HG03571 (cell line): ENCODE measurements around the gene MBD3L2B.
"Not testable (repeated sequence)": the region's sequence is repeated elsewhere in the genome, so short reads cannot be mapped to it uniquely, and the experiment has no call there.

Experiments used
- ATAC-seq: cut with Tn5 transposase; IDR thresholded peaks from one replicate; pipeline ENCODE4 v1.9.1; 2021; ENCODE audit not compliant: unreplicated experiment

MBD3L2B gene

DNA sequence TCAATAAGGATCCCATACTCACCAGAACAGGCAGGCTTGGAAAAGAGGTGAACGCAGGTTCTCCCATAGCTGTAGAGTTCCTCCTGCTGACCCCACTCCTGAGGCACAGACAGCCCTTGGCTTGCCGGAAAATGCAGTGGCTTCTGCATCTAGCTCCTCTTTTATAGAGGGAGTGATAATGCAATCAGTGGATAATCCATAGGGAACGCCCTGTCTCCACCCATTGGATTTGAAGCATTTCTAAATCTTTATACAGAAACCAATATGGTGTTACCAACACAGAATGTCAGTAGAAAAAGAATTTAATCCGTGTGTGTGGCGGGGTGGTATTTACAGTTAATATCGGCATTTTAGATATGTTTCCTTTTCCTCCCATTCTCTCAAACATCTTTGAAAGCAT is at the start of gene MBD3L2B:
Gene MBD3L2B (minus strand): TSS at position 101 of the 400 bp plus-strand sequence. CDS start 34 bp downstream, at position 67.
- not testable (repeated sequence) for ATAC-seq

DNA sequence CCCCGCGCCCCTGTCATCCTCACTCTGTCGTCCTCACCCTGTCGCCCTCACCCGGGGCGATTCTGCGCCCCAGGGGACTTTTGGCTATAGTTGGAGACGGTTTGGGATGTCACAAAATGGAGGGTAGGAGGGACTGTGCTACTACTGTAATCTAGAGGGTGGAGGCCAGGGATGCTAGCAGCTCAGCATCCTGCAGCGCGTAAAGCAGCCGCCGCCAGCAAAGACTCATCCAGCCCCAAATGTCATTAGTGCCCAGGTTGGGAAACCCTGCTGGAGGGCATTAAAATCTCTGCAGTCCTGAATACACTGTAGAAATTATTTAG is 48.6 kb upstream of the MBD3L2B start:
- no peak for ATAC-seq

DNA sequence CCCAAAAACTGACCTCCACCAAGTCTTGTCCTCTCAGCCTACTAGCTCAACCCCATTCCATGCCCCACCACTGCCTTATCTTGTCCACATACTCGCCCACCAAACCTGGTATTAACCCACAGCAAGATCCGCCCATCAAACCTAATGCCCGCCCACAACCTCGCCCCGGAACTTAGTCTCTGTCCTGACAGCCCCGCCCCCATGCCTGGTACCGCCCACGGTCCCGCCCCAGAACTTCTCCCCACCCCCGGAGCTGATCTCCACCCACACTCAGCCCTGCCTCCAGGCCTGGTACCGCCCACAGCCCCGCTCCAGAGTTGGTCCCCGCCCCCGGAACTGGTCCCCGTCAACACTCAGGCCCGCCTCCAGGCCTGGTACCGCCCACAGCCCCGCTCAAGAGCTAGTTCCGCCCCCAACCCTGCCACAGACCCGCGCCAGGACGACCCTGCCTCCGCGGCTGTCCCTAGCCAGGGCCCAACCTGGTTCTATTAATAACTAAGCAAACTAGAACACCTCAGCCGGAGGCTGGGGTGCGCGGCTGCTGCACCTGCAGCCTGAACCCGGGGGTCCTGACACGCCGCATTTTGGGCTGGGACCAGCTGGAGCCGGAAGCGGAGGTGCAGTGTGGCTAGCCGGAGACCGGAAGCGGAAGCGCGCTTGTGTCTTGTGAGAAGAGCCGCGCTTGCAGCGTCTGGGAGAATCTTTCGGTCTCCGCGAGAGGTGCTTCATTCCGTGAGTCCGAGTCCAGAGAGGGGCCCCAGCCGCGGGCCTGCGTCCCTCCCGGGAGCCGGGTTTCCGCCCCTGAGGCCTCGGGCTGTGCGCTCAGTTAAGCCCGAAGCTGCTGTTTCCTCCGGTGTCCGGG is 48.0 kb upstream of the MBD3L2B start, which contains the start of gene ZNF557:
Gene ZNF557 (plus strand): TSS at position 662 of the 862 bp plus-strand sequence. CDS start 5,372 bp downstream, outside the sequence.
- ATAC-seq: peak; percentile 86

- ATAC-seq: no peak
Observed at GRCh38 chr19:7068599-7068998, 47.4 kb upstream of the MBD3L2B start.

DNA sequence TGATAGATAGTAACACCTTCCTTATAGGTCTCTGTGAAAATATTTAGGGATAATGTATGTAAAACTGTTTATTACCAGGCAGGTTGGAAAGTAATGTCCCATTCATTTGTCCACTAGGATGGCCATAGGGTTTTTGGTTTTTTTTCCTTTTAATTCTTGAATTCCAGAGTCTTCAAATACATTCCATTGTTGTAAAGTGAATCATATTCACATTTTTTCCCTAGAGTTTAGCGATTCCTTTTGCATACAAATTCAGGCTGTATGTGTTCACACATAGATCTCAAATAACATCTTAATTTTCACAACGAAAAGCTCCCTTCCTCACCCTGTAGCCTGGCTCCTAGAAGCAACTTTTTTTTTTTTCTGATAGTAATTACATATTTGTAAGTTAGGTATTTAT is 46.5 kb upstream of the MBD3L2B start:
- ATAC-seq: no peak

DNA sequence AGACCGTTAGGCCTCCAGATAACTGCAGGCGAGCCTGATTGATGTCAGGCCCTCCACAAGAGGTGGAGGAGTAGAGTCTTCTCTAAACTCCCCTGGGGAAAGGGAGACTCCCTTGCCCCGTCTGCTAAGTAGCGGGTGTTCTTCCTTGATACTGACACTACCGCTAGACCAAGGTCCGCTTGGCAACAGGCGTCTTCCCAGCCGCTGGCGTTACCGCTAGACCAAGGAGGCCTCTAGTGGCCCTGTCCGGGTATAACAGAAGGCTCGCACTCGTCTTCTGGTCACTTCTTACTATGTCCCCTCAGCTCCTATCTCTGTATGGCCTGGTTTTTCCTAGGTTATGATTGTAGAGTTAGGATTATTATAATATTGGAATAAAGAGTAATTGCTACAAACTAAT is 45.9 kb upstream of the MBD3L2B start:
- not testable (repeated sequence) for ATAC-seq

DNA sequence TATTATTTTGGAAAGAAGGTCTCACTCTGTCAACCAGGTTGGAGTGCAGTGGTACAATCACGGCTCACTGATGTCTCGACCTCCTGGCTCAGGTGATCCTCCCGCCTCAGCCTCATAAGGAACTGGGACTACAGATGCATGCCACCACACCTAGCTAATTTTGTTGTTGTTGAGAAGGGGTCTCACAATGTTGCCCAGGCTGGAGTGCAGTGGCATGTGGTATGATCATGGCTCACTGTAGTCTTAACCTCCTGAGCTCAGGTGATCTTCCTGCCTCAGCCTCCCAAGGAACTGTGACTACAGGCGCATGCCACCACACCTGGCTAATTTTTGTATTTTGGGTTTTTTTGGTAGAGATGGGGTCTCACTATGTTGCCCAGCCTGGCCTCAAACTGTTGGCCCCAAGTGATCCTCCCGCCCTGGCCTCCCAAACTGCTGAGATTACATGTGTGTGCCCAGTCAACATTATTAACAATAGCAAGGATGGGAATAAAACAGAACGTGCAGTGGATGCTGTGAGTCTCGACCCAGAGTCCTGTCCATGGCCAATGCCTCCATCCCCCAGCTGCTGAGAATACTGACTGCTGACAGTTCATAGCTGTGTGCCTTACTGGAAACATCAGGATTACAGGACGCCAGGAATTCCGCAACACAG is 42.7 kb upstream of the MBD3L2B start:
- ATAC-seq: no peak

GRCh38 chr19:7063339-7063738 is 42.1 kb upstream of the MBD3L2B start:
- no peak for ATAC-seq

GRCh38 chr19:7059977-7060376 is 38.7 kb upstream of the MBD3L2B start:
- not testable (repeated sequence) for ATAC-seq

- ATAC-seq: not testable (repeated sequence)
Observed at GRCh38 chr19:7058576-7058975, 37.3 kb upstream of the MBD3L2B start, which contains the start of gene MBD3L3. MBD3L3 (minus strand) TSS chr19:7058676; CDS start chr19:7058605, 71 bp downstream.

DNA sequence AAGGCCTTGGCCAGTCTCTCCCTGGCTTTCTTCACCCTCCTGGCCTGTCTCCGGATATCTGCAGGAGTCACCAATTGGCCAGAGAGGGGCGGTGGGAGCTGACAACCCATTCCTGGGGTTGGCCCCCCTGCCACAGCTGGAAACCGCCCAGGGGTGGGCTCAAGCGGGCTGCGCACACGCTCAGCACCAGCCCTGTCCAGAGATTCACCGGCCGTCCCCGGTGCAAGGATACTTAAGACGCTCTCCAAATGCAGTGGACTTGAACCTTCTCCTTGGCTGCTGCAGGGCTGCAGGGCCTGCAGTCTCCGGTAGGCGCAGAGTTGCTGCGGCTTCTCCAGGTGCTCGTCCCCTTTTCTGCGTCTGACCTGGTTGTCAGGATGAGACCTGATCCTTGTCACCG is 35.1 kb upstream of the MBD3L2B start:
- ATAC-seq: not testable (repeated sequence)

GRCh38 chr19:7055679-7056078 is 34.4 kb upstream of the MBD3L2B start:
- not testable (repeated sequence) for ATAC-seq

GRCh38 chr19:7054635-7055368 is 33.6 kb upstream of the MBD3L2B start:
- ATAC-seq: not testable (repeated sequence)

DNA sequence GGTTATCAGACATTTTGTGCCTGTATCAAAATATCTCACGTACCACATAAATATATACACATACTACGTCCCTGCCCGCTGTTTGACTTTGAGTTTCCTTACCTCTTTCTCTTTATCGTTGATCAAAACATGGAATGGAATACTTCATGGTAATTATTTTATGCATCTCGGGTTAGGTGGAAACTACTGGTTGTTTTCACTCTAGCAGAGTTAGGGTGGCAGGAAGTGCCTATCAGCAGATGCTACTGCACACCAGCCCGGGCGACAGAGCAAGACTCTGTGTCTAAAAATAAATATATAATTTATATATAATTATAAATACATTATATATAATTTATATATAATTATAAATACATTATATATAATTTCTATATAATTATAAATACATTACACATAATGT is 31.7 kb upstream of the MBD3L2B start:
- ATAC-seq: not testable (repeated sequence)

GRCh38 chr19:7051421-7051820 is 30.2 kb upstream of the MBD3L2B start:
- ATAC-seq: not testable (repeated sequence)

GRCh38 chr19:7049021-7049420 is 27.8 kb upstream of the MBD3L2B start, which contains the start of gene MBD3L2:
MBD3L2 (plus strand) TSS chr19:7049321; CDS start chr19:7049374, 53 bp downstream.
- not testable (repeated sequence) for ATAC-seq

GRCh38 chr19:7041563-7041962 is 20.3 kb upstream of the MBD3L2B start:
- not testable (repeated sequence) for ATAC-seq

GRCh38 chr19:7040079-7040478 is 18.8 kb upstream of the MBD3L2B start, which contains the start of gene MBD3L4:
MBD3L4 (minus strand) TSS chr19:7040179; CDS start chr19:7040144, 35 bp downstream.
- not testable (repeated sequence) for ATAC-seq

- not testable (repeated sequence) for ATAC-seq
Observed at GRCh38 chr19:7030278-7030677, 9.0 kb upstream of the MBD3L2B start, which contains the start of gene MBD3L5. MBD3L5 (plus strand) TSS chr19:7030578; CDS start chr19:7030612, 34 bp downstream.

- ATAC-seq: not testable (repeated sequence)
Observed at GRCh38 chr19:7028790-7029189, 7.6 kb upstream of the MBD3L2B start.

GRCh38 chr19:7018828-7019227 is 2.4 kb downstream of the MBD3L2B start:
- ATAC-seq: no peak
